Caco-2 (cell line): ENCODE data around the gene KRTAP5-3. TPM values are rescaled to one million over a fixed set of nuclear protein-coding genes. Genes with fewer than 3 reads are reported as not detected.
"Not testable (repeated sequence)": the region's sequence is repeated elsewhere in the genome, so short reads cannot be mapped to it uniquely, and the experiment has no call there.

Experiments used
- BruUV-seq: library from RNA; stranded (reverse); fragments of 400-500 nt; replicated peaks from 2 replicates; lab custom pipeline; 2021; lab: Mats Ljungman, UMichigan
- CTCF ChIA-PET: fragments of 300-600 bp; sonication (Branson Sonifier 250); formaldehyde crosslinking; loops from one replicate; lab custom pipeline; 2022; ENCODE audit warnings: antibody characterized with exemption; lab: Charles Lee
- POLR2A ChIA-PET: fragments of 300-600 bp; sonication (Branson Sonifier 250); formaldehyde crosslinking; loops from one replicate; lab custom pipeline; 2022; ENCODE audit warnings: antibody characterized with exemption; lab: Charles Lee
- DNase-seq, 2 experiments: peaks; one replicate each; pipeline versions ENCODE4 v3.0.0 to v3.0.0-alpha.2; 2020 to 2022
- H3K27me3 ChIP-seq: replicated peaks from 2 replicates; pipeline ENCODE4 v1.6.0; 2011; ENCODE audit warnings: low read length; ENCODE audit not compliant: control insufficient read depth, insufficient read depth
- H3K36me3 ChIP-seq: 2 replicates; pipeline ENCODE4 v1.5.1; 2011; ENCODE audit warnings: low read length; ENCODE audit not compliant: control insufficient read depth, insufficient read depth
- H3K4me1 ChIP-seq: fragments of 250-450 bp; sonication (Bioruptor Pico); 2 replicates; pipeline ENCODE4 v1.5.1; 2020; ENCODE audit warnings: mild to moderate bottlenecking
- H3K4me3 ChIP-seq: 2 replicates; pipeline ENCODE4 v1.5.1; 2011; ENCODE audit warnings: low read depth, mild to moderate bottlenecking, control low read depth, low read length
- H3K9me3 ChIP-seq: fragments of 250-450 bp; sonication (Bioruptor Pico); 2 replicates; pipeline ENCODE4 v1.5.1; 2020; ENCODE audit warnings: mild to moderate bottlenecking, moderate library complexity
- H3K27ac Mint-ChIP-seq: one replicate; pipeline ENCODE4 v1.8.0; 2022; ENCODE audit warnings: mixed read lengths; ENCODE audit not compliant: unreplicated experiment
- H3K27me3 Mint-ChIP-seq: one replicate; pipeline ENCODE4 v1.8.0; 2022; ENCODE audit warnings: mixed read lengths; ENCODE audit not compliant: insufficient read depth, unreplicated experiment
- H3K36me3 Mint-ChIP-seq: one replicate; pipeline ENCODE4 v1.8.0; 2022; ENCODE audit warnings: mild to moderate bottlenecking, mixed read lengths; ENCODE audit not compliant: insufficient read depth, unreplicated experiment
- H3K4me1 Mint-ChIP-seq: one replicate; pipeline ENCODE4 v1.8.0; 2022; ENCODE audit warnings: low read depth, mixed read lengths; ENCODE audit not compliant: unreplicated experiment
- H3K4me3 Mint-ChIP-seq: one replicate; pipeline ENCODE4 v1.8.0; 2022; ENCODE audit warnings: mild to moderate bottlenecking, moderate library complexity, mixed read lengths; ENCODE audit not compliant: unreplicated experiment
- H3K9me3 Mint-ChIP-seq: one replicate; pipeline ENCODE4 v1.8.0; 2022; ENCODE audit warnings: mixed read lengths; ENCODE audit not compliant: unreplicated experiment
- CTCF ChIP-seq, 2 experiments: fragments of 200-600 bp in 1 of 2; IDR thresholded peaks; 1 replicate in 1 of 2; 2 replicates in 1 of 2; pipeline versions ENCODE4 v1.5.1 to v1.8.0; 2011 to 2022; ENCODE audit warnings: antibody characterized with exemption in 1 of 2, control low read depth in 1 of 2, inconsistent platforms in 1 of 2, low read depth in 1 of 2, low read length in 1 of 2, mild to moderate bottlenecking in 1 of 2, moderate library complexity in 1 of 2; ENCODE audit not compliant: insufficient read depth in 1 of 2, severe bottlenecking in 1 of 2, unreplicated experiment in 1 of 2
- intact Hi-C: fragments of 100-400 bp; cut with micrococcal nuclease; formaldehyde crosslinking; loops from one replicate; pipeline ENCODE4 v1.10.0; 2022; ENCODE audit not compliant: unreplicated experiment
- total RNA-seq: library from RNA; stranded (reverse); gene quantifications from 2 replicates; pipeline ENCODE4 v1.2.3, GENCODE V29; 2022

The KRTAP5-3 gene
- total RNA-seq, 1 experiment from 2014 or later = not detected

GRCh38 chr11:1600626-1601025 is 7.6 kb downstream of the KRTAP5-3 start:
- H3K4me3 Mint-ChIP-seq = no peak overlapping the region
- no peaks in the 10 kb centered on the region for H3K4me1 Mint-ChIP-seq
- peaks cover 13% of the 10 kb centered on the region for H3K27me3 Mint-ChIP-seq
- H3K9me3 ChIP-seq = no peaks in the 10 kb centered on the region
- ChIA-PET POLR2A (no interaction called here), CTCF (no interaction called here)
- H3K27me3 ChIP-seq = no peaks in the 10 kb centered on the region; the same call in 1 of the 2 replicates
- no peak overlapping the region for H3K4me3 ChIP-seq
- no peak for DNase-seq
- intact Hi-C loops = no loop called here
- H3K36me3 Mint-ChIP-seq = no peaks in the 10 kb centered on the region
- no peaks in the 10 kb centered on the region for H3K9me3 Mint-ChIP-seq
- no peak for TF ChIP-seq CTCF (IDR thresholded peaks at IDR 0.05; ENCODE audit: insufficient read depth in 1 of 2, low read depth in 1 of 2, low read length in 1 of 2, severe bottlenecking in 1 of 2, unreplicated experiment in 1 of 2)
- H3K27ac Mint-ChIP-seq = no peak overlapping the region
- H3K36me3 ChIP-seq = no peaks in the 10 kb centered on the region
- no peaks in the 10 kb centered on the region for H3K4me1 ChIP-seq
- BruUV-seq = no TSS peak

DNA sequence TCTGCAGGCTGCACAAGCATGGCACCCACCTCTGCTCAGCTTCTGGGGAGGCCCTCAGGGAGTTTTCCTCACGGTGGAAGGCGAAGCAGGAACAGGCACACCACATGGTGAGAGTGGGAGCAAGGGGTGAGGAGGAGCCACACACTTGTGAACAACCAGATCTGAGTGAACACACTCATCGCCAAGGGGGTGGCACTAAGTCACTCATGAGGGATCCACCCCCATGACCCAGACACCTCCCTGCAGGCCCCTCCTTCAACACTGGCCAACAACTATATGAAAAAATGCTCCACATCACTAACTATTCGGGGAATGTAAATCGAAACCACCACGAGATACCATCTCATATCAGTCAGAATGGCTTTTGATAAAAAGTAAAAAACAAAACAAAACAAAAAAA is 9.4 kb downstream of the KRTAP5-3 start:
- Mint-ChIP-seq H3K27ac (no peak overlapping the region), H3K36me3 (no peaks in the 10 kb centered on the region), H3K27me3 (peaks cover 22% of the 10 kb centered on the region), H3K9me3 (no peaks in the 10 kb centered on the region), H3K4me3 (no peak overlapping the region), H3K4me1 (no peaks in the 10 kb centered on the region)
- no peak for TF ChIP-seq CTCF (IDR thresholded peaks at IDR 0.05; ENCODE audit: insufficient read depth in 1 of 2, low read depth in 1 of 2, low read length in 1 of 2, severe bottlenecking in 1 of 2, unreplicated experiment in 1 of 2)
- Histone ChIP-seq H3K36me3 (no peaks in the 10 kb centered on the region), H3K27me3 (no peaks in the 10 kb centered on the region; the same call in 1 of the 2 replicates), H3K4me1 (no peaks in the 10 kb centered on the region), H3K9me3 (no peaks in the 10 kb centered on the region), H3K4me3 (no peak overlapping the region)
- CTCF ChIA-PET = interaction anchor here (0.8 kb wide), 1 partner anchor 24 kb away, joined by 4 read pairs; no protein-coding TSS in a partner anchor
- no peak for DNase-seq
- POLR2A ChIA-PET = interaction anchor here (0.7 kb wide), 1 partner anchor 510 kb away, joined by 4 read pairs; no protein-coding TSS in a partner anchor
- intact Hi-C loops = no loop called here
- BruUV-seq = no TSS peak

GRCh38 chr11:1598406-1598805 is 9.9 kb downstream of the KRTAP5-3 start:
- DNase-seq, H3K9me3 ChIP-seq, H3K4me1 Mint-ChIP-seq, H3K4me1 ChIP-seq, intact Hi-C loops, H3K9me3 Mint-ChIP-seq, H3K27ac Mint-ChIP-seq, H3K36me3 Mint-ChIP-seq, BruUV-seq, H3K4me3 ChIP-seq, H3K36me3 ChIP-seq, H3K4me3 Mint-ChIP-seq, H3K27me3 ChIP-seq: not testable (repeated sequence)
- CTCF ChIA-PET = interaction anchor here (0.6 to 0.8 kb wide), 3 partner anchors 10 to 587 kb away, joined by 3 to 4 read pairs (median 4); no protein-coding TSS in a partner anchor
- H3K27me3 Mint-ChIP-seq = peaks cover 22% of the 10 kb centered on the region
- POLR2A ChIA-PET = interaction anchor here (0.7 kb wide), 1 partner anchor 511 kb away, joined by 4 read pairs; no protein-coding TSS in a partner anchor
